ENCODE results near the gene SUN1.

SUN1 gene

DNA sequence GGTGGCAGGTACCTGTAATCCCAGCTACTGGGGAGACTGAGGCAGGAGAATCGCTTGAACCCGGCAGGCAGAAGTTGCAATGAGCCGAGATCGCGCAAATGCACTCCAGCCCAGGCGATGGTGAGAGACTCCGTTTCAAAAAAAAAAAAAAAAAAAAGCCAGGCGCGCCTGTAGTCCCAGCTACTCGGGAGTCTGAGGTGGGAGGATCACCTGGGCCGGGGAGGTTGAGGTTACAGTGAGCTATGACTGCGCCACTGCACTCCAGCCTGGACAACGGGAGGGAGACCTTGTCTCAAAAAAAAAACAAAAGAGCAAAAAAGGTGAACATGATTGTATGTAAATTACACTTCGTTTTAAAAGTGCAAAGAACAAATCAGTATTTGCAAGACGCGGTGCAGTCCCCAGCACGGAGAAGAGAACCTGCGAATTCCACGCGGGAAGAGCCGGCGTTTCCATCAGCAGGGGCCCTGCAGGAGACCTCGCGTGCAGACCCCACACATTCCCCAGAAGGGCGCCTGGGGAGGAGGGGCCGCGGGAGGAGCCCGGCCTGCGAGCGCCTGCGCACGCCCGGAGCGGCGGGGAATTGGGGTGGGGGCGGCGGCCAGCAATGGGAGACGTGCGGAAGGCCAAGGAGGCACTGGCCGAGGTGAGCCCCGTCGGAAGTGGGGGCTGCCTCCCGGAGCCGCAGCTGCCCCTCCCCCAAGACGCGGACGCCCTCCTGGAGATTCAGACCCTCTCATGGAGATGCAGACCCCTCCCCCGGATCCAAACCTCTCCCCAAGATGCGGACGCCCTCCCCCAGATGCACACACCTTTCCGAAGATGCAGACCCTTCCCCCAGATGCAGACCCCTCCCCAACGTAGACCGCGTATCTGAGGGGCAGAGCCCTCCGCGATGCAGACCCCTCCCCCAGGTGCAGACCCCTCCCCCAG is 16.7 kb upstream of the SUN1 start:
- no peak for DNase-seq

- DNase-seq, result peak; percentile 63 to 80
These were observed 16.0 kb upstream of the SUN1 start for GRCh38 chr7:816300-816750.

GRCh38 chr7:816751-817671 is 15.3 kb upstream of the SUN1 start:
- DNase-seq, result no peak

DNA sequence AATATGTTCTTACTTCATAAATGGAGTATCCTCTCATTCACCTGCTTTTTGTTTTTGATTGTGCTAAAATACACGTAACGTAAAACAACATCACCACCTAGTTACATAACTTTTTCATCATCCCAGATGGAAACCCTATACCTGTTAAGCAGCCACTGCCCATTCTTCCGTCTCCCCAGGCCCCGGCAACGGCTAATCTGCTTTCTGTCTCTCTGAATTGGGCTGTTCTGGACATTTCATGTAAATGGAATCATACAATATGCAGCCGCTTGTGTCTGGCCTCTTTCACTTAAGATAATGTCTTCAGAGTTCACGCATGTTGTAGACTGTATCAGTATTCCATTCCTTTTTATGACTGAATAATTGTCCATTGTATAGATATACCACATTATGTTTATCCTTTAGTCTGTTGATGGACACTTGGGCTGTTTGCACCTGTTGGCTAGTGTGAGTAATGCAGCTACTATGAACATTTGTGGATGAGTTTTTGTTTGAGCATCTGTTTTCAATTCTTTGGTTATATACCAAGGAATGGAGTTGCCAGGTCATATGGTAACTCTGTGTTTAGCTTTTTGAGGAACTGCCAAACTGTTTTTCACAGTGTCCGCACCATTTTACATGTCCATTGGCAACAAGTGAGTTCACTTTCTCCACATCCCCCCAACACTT is 14.1 kb upstream of the SUN1 start:
- no peak for DNase-seq

DNA sequence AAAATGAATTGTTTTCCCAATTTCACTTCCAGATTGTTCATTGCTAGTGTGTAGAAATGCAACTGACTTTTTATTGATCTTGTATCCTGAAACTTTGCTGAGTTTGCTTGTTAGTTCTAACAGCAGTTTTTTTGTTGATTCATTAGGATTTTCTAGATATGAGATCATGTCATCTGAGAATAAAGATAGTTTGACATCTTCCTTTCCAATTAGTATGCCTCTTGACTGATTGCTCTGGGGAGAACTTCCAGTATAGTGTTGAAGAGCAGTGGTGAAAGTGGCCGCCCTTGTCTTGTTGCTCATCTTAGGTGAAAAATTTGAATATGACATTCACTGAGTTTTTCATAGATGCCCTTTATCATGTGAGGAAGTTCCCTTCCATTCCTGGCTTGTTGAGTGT is 11.9 kb upstream of the SUN1 start:
- no peak for DNase-seq

DNA sequence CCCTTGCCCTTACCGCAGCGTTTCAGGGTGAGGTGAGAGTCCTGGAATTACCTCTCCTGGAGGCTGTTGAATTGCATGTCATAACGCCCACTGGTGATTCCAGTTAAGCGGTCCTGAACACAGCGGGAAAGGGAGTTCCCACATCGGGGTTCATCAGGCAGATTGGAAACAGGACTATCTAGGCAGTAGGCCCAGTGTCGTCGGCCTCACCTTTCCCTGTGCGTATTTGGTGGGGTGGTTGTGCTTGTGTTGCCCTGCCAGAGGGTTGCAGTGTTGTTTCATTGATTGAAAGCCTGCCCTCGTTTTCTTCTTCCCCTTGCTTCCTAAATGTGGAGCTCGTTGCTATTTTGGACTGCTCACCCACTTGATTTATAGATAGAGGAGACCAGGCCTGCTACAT is 10.6 kb upstream of the SUN1 start:
- no peak for DNase-seq

- DNase-seq, result no peak
These were observed 9.5 kb upstream of the SUN1 start for GRCh38 chr7:822692-823276.

DNA sequence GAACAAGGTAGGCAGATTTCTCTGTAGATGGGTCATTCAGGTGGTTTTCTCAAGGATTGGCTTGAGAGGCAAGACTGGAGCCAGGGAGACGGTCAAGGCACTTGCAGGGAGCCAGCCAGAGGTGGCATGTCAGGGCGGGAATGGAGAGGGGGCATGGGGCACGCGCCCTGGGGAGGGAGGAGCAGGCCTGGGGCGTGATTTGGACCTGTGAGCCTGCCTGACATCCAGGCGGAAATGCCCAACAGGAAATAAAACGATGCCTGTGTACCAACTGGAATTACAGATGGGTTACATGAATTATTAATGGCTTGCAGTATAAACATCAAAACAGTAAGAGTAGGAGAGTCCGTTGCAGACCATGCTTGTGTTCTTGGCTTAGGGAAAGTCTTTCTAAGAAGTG is 8.6 kb upstream of the SUN1 start:
- DNase-seq, result no peak

- no peak for DNase-seq
These were observed 8.2 kb upstream of the SUN1 start for GRCh38 chr7:824081-824480.

- no peak for DNase-seq
These were observed 7.6 kb upstream of the SUN1 start for GRCh38 chr7:824664-825063.

DNA sequence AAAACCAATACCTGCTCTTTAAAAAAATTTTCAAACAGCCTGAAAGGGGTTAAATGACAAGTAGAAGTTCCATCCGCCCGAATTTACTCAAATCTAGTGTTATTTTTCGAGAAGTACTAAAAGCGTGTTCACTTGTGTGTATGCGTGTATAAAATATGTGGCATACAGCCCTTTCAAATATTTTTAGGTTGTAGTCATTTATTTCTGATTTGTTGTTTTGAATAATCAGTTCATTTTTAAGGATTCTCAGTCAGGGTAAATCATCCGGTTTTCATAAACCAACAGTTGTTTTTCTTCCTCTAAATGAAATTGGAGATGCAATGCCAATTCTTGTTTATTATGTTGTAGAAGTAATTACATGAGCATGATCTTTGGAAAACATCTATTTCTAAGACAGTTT is 6.9 kb upstream of the SUN1 start:
- DNase-seq, result no peak

DNA sequence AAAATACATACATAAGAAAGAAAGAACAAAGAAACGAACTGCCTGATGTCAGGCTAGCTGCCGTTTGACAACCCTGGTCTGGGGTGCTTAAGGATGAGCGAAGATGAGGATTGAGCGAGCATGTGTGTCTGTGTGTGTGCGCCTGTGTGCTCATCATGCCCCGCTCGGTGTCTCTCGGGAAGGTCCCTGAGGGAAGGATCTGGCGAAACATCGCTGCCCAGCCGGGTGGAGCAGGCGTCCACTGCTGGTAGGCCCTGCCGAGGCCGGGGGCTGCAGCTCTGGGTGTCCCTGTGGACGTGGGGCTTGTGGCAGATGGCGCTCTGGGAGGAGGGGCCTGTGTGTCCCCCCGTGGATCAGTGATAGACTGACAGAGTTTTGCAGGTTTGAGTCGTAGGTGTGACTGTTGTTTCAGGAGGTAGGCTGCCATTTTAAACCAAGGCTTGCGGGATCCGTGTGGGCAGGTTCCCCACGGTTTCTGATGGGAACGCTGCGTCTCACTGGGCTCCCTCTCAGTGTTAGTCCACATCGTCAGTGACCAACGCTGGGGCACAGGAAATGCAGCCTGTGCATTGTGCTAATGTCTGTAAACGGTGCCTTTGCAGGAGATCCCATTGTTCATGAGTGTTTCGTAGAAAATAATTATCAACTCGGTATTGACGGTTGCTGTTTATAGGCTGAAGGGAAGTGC is 5.9 kb upstream of the SUN1 start:
- no peak for DNase-seq

GRCh38 chr7:828793-829561 is 3.3 kb upstream of the SUN1 start:
- DNase-seq, result no peak

DNA sequence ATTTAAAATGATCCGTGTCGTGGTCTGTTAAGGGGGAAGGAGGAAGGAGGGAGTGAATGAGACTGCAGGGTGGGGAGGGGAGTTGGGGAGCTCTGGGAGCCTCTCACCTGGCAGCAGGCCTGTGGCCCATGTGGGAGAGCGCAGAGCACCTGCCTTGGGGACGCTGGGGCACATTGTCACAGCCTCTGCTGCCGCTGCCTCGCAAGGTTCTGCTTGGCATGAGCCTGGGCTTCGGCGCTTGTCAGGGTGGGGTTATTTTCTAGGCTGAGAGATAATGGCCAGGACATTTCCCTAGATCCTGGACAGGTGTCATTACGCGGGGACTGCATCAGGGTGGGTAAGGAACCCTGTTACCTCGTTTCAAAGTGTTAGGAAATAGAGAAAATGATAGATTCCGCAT is 2.2 kb upstream of the SUN1 start:
- no peak for DNase-seq

DNA sequence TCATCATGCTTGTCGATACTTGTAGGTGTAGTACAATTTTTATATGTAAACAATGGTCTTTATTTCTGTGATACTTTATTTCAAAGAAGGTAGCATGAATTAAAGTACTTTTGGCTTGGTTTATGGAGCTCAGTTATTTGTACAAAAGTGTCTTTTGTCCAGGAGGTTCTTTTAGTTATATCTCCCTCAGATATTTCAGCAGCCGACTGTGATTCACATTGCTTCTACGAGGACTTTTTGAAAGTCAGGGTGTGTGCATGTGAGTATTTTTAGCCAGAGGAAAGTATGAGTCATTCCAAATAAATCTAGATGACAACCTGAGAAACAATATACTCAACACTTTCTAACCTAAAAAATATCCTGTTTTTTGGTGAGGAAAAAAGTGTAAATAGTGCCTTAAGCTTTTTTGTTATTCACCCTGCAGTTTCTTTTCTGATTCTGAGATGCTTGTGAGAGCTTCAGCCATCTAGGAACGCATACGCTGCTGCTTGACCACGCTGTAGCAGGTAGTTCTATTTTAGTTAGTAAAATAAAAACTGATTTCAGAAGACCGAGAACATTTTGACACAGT is 595 bp upstream of the SUN1 start:
- peak in 1 of 2 donors; percentile 74 for DNase-seq

DNA sequence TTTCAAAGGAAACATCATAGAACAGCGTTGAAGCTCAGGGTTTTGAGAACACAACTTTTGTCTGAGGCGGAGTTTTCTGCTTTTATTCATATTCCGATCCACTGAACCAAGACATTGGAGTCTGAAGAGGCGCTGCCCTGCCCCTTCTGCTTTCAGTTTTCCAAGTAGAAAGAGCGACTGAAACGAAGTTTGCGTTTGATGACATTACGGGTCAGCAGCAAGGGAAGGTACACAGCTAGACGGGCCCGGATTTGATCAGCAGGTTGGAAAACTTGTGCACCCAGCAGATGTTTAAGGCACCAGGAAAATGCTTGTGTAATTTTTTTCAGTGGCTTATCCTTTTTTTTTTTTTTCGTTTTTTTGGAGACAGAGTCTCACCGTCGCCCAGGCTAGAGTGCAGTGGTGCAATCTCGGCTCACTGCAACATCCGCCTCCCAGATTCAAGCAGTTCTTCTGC is 720 bp downstream of the SUN1 start:
- no peak for DNase-seq

- DNase-seq, result no peak
These were observed 1.5 kb downstream of the SUN1 start for GRCh38 chr7:833601-834258.

GRCh38 chr7:834277-834676 is 2.0 kb downstream of the SUN1 start:
- DNase-seq, result no peak

GRCh38 chr7:835021-835420 is 2.7 kb downstream of the SUN1 start:
- no peak for DNase-seq
